G401 (cell line): ENCODE measurements around the gene CELA2B. TPM values are rescaled to one million over a fixed set of nuclear protein-coding genes. Genes with fewer than 3 reads are reported as not detected.
"Not testable (repeated sequence)": the region's sequence is repeated elsewhere in the genome, so short reads cannot be mapped to it uniquely, and the experiment has no call there.

Experiments
- DNase-seq: peaks from one replicate; pipeline ENCODE4 v3.0.0-alpha.2; 2015; ENCODE audit warnings: low spot score
- in situ Hi-C: cut with HindIII; loops from 2 replicates; pipeline ENCODE4 v1.10.0; 2016; ENCODE audit warnings: low sequenced_read_pairs, mixed read lengths
- total RNA-seq: library from RNA; depleted of rRNA; stranded (reverse); fragments of >200 nt; shearing (Covaris generic); gene quantifications from 2 replicates; pipeline ENCODE4 v1.2.3, GENCODE V29; 2014

Gene CELA2B
- total RNA-seq, 1 experiment from 2014 or later, result not detected

DNA sequence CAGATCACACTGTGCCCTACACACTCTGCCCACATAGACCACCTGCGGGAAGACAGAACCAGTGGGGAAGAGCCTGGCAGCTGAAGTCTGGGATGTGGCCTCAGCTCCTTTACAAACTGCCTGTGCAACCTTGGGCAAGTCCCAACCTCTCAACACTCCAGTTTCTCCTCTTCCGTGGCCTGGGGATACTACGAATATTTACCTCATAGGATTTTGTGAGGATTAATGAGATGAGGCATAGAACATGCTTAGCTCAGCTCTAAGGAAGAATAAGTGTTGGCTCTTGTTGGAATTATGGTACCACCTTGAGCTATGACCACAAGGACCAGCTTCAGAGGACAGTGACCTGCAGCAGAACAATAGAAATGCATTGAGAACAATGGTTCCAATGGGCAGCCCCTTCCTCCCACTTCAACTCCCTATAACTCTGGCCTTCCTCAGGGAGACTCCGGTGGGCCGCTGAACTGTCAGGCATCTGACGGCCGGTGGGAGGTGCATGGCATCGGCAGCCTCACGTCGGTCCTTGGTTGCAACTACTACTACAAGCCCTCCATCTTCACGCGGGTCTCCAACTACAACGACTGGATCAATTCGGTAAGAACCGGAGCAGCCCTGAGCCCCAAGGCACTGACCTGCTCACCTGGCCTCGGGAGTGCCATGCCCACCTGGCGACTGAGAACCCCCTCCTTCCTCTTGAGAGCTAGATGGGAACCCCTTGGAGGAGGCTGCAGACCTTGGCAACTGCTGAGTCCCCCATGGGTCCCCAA lies 11.1 kb downstream of the CELA2B start:
- in situ Hi-C loops, DNase-seq: not testable (repeated sequence)

DNA sequence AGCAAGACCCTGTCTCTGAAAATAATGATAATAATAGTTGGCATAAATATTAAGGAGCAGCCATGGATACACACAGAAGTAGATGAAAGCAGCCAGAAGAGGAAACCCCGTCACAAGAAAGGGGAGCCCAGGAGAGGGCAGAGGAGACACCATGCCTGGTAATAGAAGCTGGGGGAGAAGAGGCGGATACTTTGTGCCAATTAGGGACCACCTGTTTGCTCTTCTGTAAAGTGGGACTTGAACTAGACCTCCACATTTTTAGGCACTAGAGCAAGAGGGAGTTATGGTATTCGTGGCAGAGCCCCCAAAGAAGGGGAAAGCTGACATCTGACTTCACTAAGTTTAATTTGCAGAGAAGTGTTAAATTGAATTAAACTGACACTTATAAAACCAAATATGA lies 12.5 kb downstream of the CELA2B start:
- in situ Hi-C loops, result no loop called here
- DNase-seq, result no peak

DNA sequence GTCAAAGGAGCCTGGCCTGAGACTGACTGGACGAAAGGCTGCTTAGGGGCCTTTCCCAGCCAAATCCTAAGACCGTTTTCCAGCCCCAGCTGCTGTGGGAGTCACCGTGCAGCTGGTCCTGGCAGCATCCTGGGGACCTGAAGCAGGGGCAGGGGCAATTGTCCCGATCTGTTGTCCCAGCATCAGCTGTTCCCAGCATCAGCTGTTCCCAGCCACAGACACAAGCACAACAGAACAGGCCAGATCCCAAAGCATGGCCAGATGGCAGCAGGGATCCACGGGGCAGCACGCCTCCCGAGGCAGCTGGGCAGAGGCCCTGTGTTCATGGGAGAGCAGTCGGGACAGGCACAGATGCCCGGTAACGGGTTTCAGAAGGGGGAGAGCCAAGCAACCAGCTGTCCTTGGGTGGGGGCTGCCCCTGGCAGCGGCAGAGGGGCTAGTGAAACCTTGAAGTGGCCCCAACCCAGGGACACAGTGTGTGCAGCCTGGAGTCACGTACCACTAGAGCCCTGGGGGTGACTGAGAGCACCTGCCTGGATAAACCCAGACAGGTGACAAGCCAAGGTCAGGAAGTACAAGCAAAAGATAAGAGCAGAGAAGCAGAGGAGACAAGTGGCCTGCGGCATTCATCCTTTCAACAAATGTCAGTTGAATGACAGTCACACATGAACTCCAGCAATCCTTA lies 13.3 kb downstream of the CELA2B start:
- in situ Hi-C loops, result no loop called here
- DNase-seq, result peak; percentile 50

DNA sequence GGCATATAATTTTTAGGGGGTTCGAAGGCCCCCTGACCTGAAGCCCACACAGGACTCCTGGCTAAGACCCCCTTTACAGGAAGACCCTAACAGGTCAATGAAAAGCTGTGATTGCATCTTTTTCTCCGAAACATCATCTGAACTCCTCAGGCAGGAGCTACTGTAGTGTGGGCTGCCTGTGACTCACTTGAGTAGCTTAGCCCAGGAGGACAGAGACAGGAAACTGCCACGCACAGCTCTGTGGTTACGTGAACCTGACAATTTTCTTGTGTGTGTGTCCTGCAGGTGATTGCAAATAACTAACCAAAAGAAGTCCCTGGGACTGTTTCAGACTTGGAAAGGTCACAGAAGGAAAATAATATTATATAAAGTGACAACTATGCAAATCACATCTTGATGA lies 15.1 kb downstream of the CELA2B start:
- not testable (repeated sequence) for DNase-seq
- in situ Hi-C loops, result loop anchor here (10.0 kb wide), 1 partner anchor 56 kb away; the partner anchor contains the start of gene CTRC

DNA sequence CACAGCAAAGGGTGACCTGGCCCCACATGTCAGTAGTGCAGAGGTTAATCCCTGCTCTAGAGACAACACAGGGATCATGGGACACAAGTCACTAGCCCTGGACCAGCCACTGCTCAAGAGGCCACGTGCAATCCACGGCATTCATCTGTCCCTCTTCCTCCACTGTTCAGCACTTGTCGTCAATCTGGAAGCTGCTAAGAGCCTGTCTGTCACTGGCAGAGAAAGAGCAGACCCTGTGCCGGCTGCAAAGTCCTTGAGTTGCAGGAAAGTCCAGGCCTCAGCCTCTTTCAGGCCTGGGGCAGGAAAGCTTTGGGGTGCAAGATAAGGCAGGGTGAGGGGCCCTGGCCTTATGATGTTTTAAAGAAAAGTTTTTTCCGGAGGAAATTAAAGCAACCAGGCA lies 16.7 kb downstream of the CELA2B start:
- in situ Hi-C loops, result loop anchor here (10.0 kb wide), 1 partner anchor 58 kb away; the partner anchor contains the start of gene CTRC
- no peak for DNase-seq

DNA sequence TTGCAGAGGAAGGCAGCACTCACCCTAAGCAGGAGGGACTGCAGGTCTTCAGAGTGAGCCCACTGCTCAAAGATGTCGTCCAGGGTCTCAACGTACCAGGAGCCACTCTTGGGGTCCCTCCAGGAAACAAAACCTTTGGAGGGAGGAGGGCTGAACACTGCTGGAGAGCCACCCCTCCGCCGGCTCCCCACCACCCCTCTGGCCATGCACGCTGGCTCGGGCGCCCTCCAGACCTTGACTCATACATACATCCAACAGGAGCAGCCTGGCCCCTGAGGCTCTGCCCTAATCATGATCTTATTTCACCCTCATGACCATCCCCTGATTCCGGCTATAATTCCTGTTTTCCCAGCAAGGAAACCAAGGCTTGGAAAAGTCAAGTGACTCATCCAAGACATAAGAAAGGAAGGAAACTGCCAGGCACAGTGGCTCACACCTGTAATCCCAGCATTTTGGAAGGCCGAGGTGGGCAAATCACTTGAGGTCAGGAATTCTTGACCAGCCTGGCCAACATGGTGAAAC lies 18.0 kb downstream of the CELA2B start:
- DNase-seq, result no peak
- in situ Hi-C loops, result loop anchor here (10.0 kb wide), 1 partner anchor 59 kb away; the partner anchor contains the start of gene CTRC

DNA sequence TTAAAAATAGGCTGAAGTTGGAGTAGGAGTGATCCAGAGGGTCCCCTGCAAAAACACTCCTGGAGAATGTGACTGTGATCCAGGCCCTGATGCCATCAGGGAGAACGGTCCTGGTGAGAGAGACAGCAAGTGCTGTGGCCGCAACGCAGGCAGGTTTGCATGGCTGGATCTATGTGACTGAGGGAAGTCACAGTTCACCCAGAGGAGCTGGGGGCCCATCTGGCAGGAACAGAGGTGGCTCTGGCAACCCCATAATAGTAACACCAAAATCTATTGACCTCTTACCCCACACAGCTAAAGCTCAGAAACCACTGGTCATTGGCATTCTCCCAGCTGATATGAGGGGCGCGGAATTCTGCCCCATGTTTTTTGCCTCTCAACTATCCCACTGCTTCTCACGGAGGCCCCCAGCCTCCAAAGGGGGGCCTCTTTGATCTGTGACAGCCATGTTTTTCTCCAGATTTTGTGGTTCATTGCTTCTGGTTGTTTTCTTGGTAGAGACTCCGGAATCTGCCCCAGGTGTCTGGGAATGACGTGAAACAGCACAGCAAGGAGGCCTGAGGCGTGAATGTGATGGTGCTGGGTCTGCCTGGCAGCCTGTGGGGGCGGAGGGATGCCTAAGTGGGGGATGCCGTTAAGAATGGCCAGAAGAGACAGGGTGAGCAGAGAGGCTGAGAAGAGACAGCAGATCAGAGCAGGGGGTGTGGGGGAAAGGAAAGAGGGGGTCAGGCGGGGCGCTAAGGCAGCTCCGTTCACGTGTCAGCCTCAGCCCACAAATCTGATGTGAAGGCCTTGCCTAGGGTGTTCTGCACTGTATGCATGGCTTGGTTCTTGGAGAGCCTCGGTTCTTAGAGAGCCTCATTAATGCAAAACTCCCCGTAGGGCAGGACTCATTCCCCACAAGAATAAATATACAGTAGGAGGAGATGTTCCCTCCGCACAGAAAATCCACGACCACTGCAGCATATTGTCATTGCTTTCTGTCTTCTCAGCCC lies 24.6 kb downstream of the CELA2B start:
- in situ Hi-C loops, result no loop called here
- no peak for DNase-seq

DNA sequence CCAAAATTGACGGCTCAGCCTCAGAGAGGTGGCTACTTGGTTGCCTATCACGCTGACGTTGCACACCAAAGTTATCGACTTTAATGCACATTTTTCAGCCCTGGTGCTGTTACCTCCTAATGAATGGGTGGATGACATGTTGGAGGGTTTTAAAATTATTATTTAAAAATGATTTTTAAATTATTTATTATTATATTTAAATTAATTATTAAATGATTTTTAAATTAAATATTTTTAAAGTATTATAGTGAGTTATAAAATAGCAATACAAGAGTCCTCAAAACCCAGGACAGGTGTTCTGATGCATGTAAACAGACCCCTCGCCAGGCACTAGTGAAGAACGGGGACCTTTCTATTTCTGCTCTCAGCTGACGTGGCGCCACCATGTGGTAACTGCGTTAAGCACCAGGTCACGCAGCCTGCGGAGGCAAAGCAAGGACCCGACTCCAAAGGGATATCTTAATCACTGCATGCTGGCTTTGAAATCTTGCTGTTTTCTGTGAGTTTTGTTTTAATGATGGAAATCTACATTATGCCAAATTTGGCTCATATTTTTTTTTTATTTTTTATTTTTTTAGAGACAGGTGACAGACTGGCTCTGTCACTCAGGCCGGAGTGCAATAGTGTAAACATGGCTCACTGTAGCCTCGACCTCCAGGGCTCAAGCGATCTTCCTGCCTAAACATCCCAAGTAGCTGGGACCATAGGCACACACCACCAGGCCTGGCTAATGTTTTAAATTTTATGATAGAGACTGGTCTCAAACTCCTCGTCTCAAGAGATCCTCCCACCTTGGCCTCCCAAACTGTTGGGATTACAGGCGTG lies 25.5 kb downstream of the CELA2B start:
- in situ Hi-C loops, result no loop called here
- DNase-seq, result peak; percentile 41

DNA sequence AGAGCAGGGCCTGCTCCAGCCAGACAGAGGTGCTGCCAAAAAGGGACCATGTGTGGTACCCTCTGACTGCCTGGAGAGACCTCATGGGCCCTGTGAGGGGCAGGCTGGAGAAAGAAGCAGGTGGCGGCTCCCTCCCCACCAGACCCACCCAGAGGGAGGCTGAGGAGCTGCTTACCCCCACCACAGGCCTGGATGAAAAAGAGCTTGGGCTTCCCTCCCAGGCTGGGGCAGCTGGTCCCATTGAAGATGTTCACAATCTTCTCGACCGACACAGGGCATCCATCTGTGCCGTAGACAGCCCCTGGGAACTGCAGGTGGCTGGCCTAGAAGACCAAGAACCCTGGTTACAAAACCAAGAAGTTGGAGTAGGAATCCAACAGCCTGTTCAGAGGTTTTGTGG lies 28.5 kb downstream of the CELA2B start:
- in situ Hi-C loops, result no loop called here
- DNase-seq, result no peak

DNA sequence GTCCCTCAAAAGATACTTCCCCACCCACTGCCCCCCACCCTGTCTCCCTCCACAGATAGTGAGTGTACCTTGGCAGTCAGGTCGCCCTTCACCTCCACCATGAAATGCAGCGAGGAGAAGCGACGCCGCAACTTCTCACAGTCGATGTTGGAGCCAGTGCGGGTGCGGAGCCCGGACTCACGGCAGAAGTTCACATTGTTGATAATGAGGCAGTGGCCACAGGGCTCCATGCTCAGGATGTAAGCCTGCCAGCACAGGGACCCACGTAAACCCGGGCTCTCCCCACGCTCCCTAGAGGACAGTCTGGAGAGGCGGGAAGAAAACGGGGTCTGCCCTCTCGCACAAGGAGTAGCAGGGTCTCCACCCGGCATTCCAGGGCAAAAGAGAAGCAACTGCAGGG lies 30.9 kb downstream of the CELA2B start:
- no peak for DNase-seq
- in situ Hi-C loops, result no loop called here

DNA sequence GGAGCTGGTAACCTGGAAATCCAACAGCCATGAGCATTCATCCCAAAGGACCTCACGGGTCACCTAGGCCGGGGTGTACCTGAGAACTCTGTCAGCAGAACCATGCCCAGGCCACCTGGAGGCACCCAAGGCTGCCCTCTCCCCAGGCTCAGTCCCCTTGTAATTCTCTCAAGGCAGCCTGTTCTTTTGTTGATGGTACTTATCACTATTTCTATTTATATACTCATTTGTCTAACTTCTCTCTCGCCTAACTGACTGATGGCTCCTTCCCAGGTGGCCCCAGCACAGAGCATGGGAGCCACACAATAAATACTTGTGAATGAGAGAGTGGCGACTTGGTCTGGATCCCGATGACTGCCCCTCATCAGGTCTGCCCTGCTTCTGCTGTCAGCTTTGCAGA lies 31.4 kb downstream of the CELA2B start:
- no peak for DNase-seq
- in situ Hi-C loops, result no loop called here

DNA sequence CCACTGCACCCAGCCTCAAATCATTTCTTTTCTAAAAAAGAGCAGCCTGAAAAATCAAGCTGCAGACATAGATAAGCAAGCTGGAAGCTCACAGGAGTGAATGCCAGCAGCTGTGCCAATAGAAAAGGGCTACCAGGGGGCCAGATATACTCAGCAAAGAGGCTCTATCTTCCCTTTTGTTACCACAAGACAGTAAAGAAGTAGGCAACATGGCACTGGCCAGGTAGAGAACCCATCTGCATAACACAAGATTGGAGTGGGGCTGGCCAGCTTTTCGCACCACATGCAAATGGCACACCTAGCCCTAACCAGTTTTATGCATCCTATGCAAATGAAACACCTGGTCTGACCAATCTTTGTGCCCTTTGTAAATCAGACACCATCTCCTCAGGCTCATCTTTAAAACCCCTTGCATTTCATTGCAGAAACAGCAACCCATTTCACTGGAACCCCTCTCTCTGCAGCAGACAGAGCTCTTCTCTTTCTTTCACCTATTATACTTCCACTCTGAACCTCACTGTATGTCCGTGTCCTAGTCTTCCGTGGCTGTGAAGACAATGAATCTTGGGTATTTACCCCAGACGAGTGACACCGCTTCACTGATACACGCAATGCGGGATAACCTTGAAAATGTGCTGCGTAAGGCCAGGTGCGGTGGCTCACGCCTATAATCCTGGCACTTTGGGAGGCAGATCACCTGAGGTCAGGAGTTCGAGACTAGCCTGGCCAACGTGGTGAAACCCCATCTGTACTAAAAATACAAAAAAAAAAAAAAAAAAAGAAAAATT lies 33.0 kb downstream of the CELA2B start:
- in situ Hi-C loops, result no loop called here
- no peak for DNase-seq

DNA sequence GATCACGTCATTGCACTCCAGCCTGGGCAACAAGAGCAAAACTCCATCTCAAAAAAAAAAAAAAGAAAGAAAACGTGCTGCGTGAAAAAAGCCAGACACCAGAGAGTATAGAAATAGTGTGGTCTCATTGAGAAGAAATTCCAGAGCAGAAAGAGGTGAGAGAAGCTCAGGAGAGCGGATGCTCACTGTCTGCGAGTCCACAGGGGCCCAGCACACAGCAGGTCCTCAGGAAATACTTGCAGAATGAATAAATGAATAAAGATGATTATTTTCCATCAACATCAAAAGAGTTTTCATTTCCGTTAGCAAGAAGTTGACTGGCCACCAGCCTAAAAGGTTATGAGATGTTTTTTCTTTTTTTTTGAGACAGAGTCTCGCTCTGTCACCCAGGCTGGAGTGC lies 33.7 kb downstream of the CELA2B start:
- no peak for DNase-seq
- in situ Hi-C loops, result no loop called here

DNA sequence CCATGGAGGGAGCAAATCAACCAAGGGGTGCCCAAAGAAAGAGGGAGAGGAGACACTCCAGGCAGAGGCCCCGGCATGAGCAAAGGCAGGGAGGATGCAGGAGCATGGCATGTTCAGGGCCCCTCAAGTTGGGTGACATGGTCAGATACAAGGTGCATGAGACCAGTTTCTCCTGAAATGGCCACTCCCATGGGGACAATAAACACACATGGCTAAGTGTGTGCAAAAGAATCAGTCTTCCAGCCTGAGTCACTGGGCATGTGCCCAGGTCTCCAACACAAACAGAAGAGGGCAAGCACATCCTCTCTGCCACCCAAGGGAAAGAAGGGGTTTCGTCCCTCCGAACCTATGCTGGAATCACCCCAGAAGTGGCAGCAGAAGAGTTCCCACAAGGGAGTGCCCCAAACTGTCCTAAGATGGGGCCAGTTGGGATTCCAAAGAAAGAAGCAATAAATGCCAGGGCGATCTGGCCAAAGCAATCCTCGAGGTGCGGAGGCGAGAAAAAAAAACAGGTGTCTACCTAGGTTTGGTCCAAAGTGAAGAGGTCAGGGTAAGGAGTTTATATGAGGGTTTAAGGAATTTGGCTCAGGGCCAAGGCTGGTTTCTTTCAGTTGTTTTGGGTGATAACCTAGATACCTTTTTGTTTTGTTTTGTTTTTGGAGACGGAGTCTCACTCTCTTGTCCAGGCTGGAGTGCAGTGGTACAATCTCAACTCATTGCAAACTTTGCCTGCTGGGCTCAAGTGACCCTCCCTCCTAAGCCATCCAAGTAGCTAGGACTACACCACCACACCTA lies 34.9 kb downstream of the CELA2B start:
- DNase-seq, result no peak
- in situ Hi-C loops, result no loop called here

DNA sequence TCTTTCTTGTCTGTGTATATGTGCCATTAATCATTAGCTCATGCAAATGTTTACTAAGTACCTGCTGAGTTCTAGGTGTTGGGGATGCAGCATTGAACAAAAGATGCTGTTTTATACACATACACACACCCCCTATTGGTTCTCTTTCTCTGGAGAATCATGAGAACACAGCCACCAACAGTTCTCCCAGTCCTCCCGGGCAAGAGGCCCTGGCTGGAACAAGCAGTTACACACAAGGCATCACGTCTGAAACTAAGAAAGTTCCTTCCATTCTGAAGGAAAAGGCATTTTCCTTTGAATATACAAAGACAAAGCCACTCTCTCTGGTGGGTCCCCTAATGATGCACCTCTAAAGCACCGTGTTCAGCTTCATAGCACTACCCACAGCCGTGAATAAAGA lies 37.3 kb downstream of the CELA2B start:
- in situ Hi-C loops, result no loop called here
- DNase-seq, result no peak

DNA sequence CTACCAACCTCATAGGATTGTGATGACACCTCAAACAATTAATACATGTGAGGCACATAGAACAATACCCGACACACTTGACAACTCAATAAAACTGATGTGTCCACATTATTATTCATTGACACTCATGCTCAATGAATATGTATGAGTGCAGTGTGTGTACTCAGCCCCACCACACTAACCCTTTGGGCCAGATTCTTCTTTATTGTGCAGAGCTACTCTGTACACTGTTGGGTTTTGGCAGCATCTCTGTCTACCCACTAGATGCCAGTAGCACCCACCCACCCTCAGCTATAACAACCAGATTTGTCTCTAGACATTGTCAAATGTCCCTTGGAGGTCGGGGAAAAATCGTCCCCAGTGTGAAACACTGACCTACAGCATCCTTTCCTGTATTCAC lies 38.0 kb downstream of the CELA2B start:
- in situ Hi-C loops, result no loop called here

DNA sequence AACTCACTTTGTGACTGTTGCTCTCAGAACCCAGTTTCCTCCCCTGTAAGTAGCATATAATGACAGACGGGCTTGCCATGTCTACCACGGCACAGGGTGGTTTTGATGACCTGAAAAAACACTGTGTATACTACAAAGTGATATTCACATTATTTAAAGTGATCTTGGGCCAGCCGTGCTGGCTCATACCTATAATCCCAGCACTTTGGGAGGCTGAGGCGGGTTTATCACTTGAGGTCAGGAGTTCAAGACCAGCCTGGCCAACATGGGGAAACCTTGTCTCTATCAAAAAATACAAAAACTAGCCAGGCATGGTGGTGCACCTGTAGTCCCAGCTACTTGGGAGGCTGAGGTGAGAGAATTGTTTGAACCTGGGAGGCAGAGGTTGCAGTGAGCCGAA lies 38.7 kb downstream of the CELA2B start:
- in situ Hi-C loops, result not testable (repeated sequence)

More for the DNA sequence above, 38.0 kb downstream of the CELA2B start:
- DNase-seq, result no peak

More for the DNA sequence above, 38.7 kb downstream of the CELA2B start:
- DNase-seq, result not testable (repeated sequence)
